ENCODE data around the gene THAP3.
A peak's percentile ranks its signal among the peaks of the same experiment; 100 is the strongest.

- TF ChIP-seq CTCF (IDR thresholded peaks at IDR 0.05) (no peak), POLR2A (IDR thresholded peaks at IDR 0.05) (peak in 1 of 2 donors; percentile 80)
These were observed 21.9 kb upstream of the THAP3 start, which contains the start of gene KLHL21 for GRCh38 chr1:6602669-6603237.

Data from lower leg skin (tissue), 3 donors.